ENCODE measurements around the gene TYW5. TPM values are rescaled to one million over a fixed set of nuclear protein-coding genes. Genes with fewer than 3 reads are reported as not detected.
A peak's percentile ranks its signal among the peaks of the same experiment; 100 is the strongest.

The TYW5 gene
- total and polyA plus RNA-seq, 2 of the 13 experiments (the other 11 are each of a cell fraction or from before 2014, with no cell fraction given) = 8.3 to 14.6 TPM

DNA sequence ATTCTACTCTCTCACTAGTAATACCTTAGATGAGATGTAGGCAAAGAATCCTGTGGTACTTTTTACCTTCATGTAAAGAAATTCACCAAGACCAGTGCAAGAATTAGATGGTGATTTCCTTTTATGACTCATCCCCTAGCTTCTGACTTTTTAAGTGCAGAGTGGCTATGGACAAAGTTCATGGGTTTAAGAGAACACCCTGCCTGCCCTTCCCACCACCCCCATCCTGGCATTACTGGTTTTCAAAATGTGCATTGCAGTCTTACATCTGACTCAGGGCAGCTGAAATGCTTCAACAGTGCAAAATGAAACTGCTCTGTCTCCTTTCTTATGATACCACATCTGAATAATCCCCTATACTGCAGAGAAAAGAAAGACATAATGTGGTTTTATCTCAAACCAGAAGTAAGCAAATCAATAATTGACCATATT lies 22.7 kb upstream of the TYW5 start:
- ATAC-seq = peak; percentile 49
- no peaks in the 10 kb centered on the region for H4K20me1 ChIP-seq (ENCODE audit: insufficient read depth, low read length)
- no peaks in the 10 kb centered on the region for H3K36me3 ChIP-seq (replicated peaks in 1 of 2; ENCODE audit: control insufficient read depth in 1 of 2, insufficient read depth in 2 of 2, low read length in 2 of 2)
- no peak overlapping the region for H2AFZ ChIP-seq (ENCODE audit: low read length)
- H3K4me2 ChIP-seq (ENCODE audit: low read depth, low read length) = peak overlapping the region; percentile 9; the same call in 1 of the 2 replicates
- FAIRE-seq = peak; percentile 53
- H3K27me3 ChIP-seq (ENCODE audit: control insufficient read depth in 1 of 2, insufficient read depth in 2 of 2, low read length in 2 of 2) = no peaks in the 10 kb centered on the region
- no TSS peak for BruUV-seq (replicated peaks)
- POLR2A ChIA-PET = interaction anchor here (0.6 to 1.0 kb wide), 2 partner anchors 328 to 428 kb away, joined by 3 read pairs; no protein-coding TSS in a partner anchor
- DNase-seq (ENCODE audit: low spot score) = peak; percentile 39
- no peaks in the 10 kb centered on the region for H3K9me3 ChIP-seq (ENCODE audit: low read length)
- peaks cover 29% of the 10 kb centered on the region for H3K4me1 ChIP-seq (ENCODE audit: insufficient read depth, low read length)
- no peak overlapping the region for H3K9ac ChIP-seq (ENCODE audit: insufficient read depth, low read depth, low read length)
- H3K27ac ChIP-seq (ENCODE audit: extremely low read length, insufficient read depth, low read length) = no peak overlapping the region
- H3K79me2 ChIP-seq (ENCODE audit: insufficient read depth, low read length) = no peaks in the 10 kb centered on the region
- no peak overlapping the region for H3K4me3 ChIP-seq (replicated peaks in 1 of 3; ENCODE audit: insufficient read depth in 1 of 3, low read depth in 2 of 3, low read length in 3 of 3)
- in situ Hi-C loops (cut with HindIII; ENCODE audit: extremely low pct_ligation_motif_present, low pct_unique_long_range_greater_than_20kb) (loop anchor here (10.0 kb wide), 2 partner anchors 507 to 717 kb away; no protein-coding TSS in a partner anchor), intact Hi-C loops (cut with micrococcal nuclease; ENCODE audit: unreplicated experiment) (loop anchor here (10.0 kb wide), 1 partner anchor 757 kb away; no protein-coding TSS in a partner anchor)
- CTCF ChIA-PET (ENCODE audit: low intra/inter-chr PET ratio, low total read pairs) = no interaction called here
- TF ChIP-seq JUN (CRISPR knock-in tag; IDR thresholded peaks at IDR 0.05) (no peak), GRHL1 (CRISPR knock-in tag; conservative IDR thresholded peaks at IDR 0.05) (no peak), ZC3H13 (CRISPR knock-in tag; IDR thresholded peaks at IDR 0.05) (no peak), ZNF724P (CRISPR knock-in tag; IDR thresholded peaks at IDR 0.05; ENCODE audit: borderline replicate concordance) (no peak), ZNF564 (CRISPR knock-in tag; IDR thresholded peaks at IDR 0.05) (no peak), THYN1 (CRISPR knock-in tag; IDR thresholded peaks at IDR 0.05; ENCODE audit: borderline replicate concordance, low read depth) (no peak), ZNF350 (CRISPR knock-in tag; IDR thresholded peaks at IDR 0.05; ENCODE audit: borderline replicate concordance, low read depth) (no peak), FOSL2 (CRISPR knock-in tag; IDR thresholded peaks at IDR 0.05) (peak; percentile 78), RFX1 (IDR thresholded peaks at IDR 0.05) (no peak), ZNF136 (CRISPR knock-in tag; IDR thresholded peaks at IDR 0.05; ENCODE audit: low read depth) (no peak), ZNF234 (CRISPR knock-in tag; conservative IDR thresholded peaks at IDR 0.05) (no peak), RARA (CRISPR knock-in tag; IDR thresholded peaks at IDR 0.05) (peak; percentile 40; the same call in 1 of the 2 replicates), MAF1 (CRISPR knock-in tag; IDR thresholded peaks at IDR 0.05; ENCODE audit: borderline replicate concordance) (no peak), HHEX (CRISPR knock-in tag; IDR thresholded peaks at IDR 0.05) (no peak), ZNF841 (CRISPR knock-in tag; IDR thresholded peaks at IDR 0.05; ENCODE audit: borderline replicate concordance) (no peak), ZNF704 (CRISPR knock-in tag; IDR thresholded peaks at IDR 0.05; ENCODE audit: borderline replicate concordance) (no peak), ZSCAN30 (CRISPR knock-in tag; IDR thresholded peaks at IDR 0.05) (no peak), ZNF761 (CRISPR knock-in tag; conservative IDR thresholded peaks at IDR 0.05) (no peak), RXRA (CRISPR knock-in tag; IDR thresholded peaks at IDR 0.05) (no peak)
- TF ChIP-seq, protein P1, sequence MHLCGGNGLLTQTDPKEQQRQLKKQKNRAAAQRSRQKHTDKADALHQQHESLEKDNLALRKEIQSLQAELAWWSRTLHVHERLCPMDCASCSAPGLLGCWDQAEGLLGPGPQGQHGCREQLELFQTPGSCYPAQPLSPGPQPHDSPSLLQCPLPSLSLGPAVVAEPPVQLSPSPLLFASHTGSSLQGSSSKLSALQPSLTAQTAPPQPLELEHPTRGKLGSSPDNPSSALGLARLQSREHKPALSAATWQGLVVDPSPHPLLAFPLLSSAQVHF (CRISPR knock-in tag; IDR thresholded peaks at IDR 0.05) = no peak
- TF ChIP-seq, protein P2, sequence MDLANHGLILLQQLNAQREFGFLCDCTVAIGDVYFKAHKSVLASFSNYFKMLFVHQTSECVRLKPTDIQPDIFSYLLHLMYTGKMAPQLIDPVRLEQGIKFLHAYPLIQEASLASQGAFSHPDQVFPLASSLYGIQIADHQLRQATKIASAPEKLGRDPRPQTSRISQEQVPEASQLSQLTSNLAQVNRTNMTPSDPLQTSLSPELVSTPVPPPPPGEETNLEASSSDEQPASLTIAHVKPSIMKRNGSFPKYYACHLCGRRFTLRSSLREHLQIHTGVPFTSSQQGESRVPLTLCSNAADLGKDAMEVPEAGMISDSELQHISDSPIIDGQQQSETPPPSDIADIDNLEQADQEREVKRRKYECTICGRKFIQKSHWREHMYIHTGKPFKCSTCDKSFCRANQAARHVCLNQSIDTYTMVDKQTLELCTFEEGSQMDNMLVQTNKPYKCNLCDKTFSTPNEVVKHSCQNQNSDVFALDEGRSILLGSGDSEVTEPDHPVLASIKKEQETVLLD (CRISPR knock-in tag; IDR thresholded peaks at IDR 0.05; ENCODE audit: low read depth) = no peak
